ENCODE data around the gene CLASP2. TPM values are rescaled to one million over a fixed set of nuclear protein-coding genes. Genes with fewer than 3 reads are reported as not detected.

Gene CLASP2
- total RNA-seq, 1 experiment from 2014 or later = 40.4 TPM

DNA sequence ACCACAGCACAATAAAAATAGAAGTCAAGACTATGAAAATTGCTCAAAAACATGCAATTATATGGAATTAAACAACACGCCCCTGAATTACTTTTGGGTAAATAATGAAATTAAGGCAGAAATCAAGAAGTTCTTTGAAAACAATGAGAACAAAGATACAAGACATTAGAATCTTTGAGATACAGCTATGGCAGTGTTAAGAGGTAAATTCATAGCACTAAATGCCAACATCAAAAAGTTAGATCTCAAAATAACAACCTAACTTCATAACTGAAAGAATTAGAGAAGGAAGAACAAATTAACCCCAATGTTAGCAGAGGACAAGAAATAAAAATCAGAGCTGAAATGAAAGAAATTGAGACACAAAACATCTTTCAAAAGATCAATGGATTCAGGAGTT is 191.3 kb downstream of the CLASP2 start:
- POLR2A ChIA-PET = no interaction called here
- Histone ChIP-seq H3K27ac (ENCODE audit: low read length) (no peak overlapping the region), H3K27me3 (ENCODE audit: control insufficient read depth, insufficient read depth, low read length) (no peaks in the 10 kb centered on the region), H3K4me3 (ENCODE audit: low read depth in 2 of 2, low read length in 2 of 2) (no peak overlapping the region), H3K4me1 (ENCODE audit: control insufficient read depth, insufficient read depth, low read length) (no peaks in the 10 kb centered on the region), H3K9me3 (ENCODE audit: control insufficient read depth, insufficient read depth, low read depth, low read length) (no peaks in the 10 kb centered on the region; the same call in 1 of the 2 replicates), H3K36me3 (ENCODE audit: control insufficient read depth, insufficient read depth, low read length) (no peaks in the 10 kb centered on the region)
- CTCF ChIA-PET = no interaction called here
- BruUV-seq (replicated peaks) = no TSS peak
- in situ Hi-C loops (cut with HindIII; ENCODE audit: low pct_unique_long_range_greater_than_20kb, low sequenced_read_pairs) (no loop called here), intact Hi-C loops (cut with micrococcal nuclease; ENCODE audit: unreplicated experiment) (no loop called here)
- DNase-seq (ENCODE audit: low read depth, low spot score) (no peak), ATAC-seq (no peak)
- TF ChIP-seq POLR2AphosphoS5 (IDR thresholded peaks at IDR 0.05; ENCODE audit: low read depth, low read length) (no peak), SIN3A (IDR thresholded peaks at IDR 0.05; ENCODE audit: borderline replicate concordance, insufficient read depth, low read depth, low read length) (no peak), TCF7L2 (IDR thresholded peaks at IDR 0.05; ENCODE audit: low read depth, low read length) (no peak)
- TF ChIP-seq, protein P1, sequence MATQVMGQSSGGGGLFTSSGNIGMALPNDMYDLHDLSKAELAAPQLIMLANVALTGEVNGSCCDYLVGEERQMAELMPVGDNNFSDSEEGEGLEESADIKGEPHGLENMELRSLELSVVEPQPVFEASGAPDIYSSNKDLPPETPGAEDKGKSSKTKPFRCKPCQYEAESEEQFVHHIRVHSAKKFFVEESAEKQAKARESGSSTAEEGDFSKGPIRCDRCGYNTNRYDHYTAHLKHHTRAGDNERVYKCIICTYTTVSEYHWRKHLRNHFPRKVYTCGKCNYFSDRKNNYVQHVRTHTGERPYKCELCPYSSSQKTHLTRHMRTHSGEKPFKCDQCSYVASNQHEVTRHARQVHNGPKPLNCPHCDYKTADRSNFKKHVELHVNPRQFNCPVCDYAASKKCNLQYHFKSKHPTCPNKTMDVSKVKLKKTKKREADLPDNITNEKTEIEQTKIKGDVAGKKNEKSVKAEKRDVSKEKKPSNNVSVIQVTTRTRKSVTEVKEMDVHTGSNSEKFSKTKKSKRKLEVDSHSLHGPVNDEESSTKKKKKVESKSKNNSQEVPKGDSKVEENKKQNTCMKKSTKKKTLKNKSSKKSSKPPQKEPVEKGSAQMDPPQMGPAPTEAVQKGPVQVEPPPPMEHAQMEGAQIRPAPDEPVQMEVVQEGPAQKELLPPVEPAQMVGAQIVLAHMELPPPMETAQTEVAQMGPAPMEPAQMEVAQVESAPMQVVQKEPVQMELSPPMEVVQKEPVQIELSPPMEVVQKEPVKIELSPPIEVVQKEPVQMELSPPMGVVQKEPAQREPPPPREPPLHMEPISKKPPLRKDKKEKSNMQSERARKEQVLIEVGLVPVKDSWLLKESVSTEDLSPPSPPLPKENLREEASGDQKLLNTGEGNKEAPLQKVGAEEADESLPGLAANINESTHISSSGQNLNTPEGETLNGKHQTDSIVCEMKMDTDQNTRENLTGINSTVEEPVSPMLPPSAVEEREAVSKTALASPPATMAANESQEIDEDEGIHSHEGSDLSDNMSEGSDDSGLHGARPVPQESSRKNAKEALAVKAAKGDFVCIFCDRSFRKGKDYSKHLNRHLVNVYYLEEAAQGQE (IDR thresholded peaks at IDR 0.05; ENCODE audit: insufficient read depth in 1 of 2, low read depth in 2 of 2, low read length in 1 of 2) = no peak
- TF ChIP-seq, protein P2, sequence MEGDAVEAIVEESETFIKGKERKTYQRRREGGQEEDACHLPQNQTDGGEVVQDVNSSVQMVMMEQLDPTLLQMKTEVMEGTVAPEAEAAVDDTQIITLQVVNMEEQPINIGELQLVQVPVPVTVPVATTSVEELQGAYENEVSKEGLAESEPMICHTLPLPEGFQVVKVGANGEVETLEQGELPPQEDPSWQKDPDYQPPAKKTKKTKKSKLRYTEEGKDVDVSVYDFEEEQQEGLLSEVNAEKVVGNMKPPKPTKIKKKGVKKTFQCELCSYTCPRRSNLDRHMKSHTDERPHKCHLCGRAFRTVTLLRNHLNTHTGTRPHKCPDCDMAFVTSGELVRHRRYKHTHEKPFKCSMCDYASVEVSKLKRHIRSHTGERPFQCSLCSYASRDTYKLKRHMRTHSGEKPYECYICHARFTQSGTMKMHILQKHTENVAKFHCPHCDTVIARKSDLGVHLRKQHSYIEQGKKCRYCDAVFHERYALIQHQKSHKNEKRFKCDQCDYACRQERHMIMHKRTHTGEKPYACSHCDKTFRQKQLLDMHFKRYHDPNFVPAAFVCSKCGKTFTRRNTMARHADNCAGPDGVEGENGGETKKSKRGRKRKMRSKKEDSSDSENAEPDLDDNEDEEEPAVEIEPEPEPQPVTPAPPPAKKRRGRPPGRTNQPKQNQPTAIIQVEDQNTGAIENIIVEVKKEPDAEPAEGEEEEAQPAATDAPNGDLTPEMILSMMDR (IDR thresholded peaks at IDR 0.05) = no peak

DNA sequence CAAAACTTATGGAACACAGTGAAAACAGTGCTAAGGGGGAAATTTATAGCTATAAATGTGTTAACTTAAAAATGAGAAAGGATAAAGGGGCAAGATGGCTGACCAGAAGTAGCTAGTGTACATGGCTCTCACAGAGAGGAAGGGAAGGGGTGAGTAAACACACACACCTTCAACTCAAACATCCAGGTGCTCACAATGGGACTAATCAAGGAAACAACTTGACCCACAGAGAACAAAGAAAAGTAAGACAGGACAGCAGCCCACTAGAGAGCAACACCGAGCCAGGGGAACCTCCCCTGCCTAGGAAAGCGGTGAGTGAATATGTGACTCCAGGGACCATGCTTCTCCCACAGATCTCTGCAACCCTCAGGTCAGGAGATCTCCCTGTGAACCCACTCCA is 192.8 kb downstream of the CLASP2 start:
- intact Hi-C loops (cut with micrococcal nuclease; ENCODE audit: unreplicated experiment) = no loop called here
- H3K4me1 ChIP-seq (ENCODE audit: control insufficient read depth, insufficient read depth, low read length) = no peaks in the 10 kb centered on the region
- no peaks in the 10 kb centered on the region; the same call in 1 of the 2 replicates for H3K9me3 ChIP-seq (ENCODE audit: control insufficient read depth, insufficient read depth, low read depth, low read length)
- ChIA-PET CTCF (no interaction called here), POLR2A (no interaction called here)
- no peak overlapping the region for H3K4me3 ChIP-seq (ENCODE audit: low read depth in 2 of 2, low read length in 2 of 2)
- H3K36me3 ChIP-seq (ENCODE audit: control insufficient read depth, insufficient read depth, low read length) = no peaks in the 10 kb centered on the region
- ATAC-seq (no peak), DNase-seq (ENCODE audit: low read depth, low spot score) (no peak)
- in situ Hi-C loops (cut with HindIII; ENCODE audit: low pct_unique_long_range_greater_than_20kb, low sequenced_read_pairs) = no loop called here
- no peaks in the 10 kb centered on the region for H3K27me3 ChIP-seq (ENCODE audit: control insufficient read depth, insufficient read depth, low read length)
- no peak overlapping the region for H3K27ac ChIP-seq (ENCODE audit: low read length)
- no TSS peak for BruUV-seq (replicated peaks)
- TF ChIP-seq, protein P1 (IDR thresholded peaks at IDR 0.05; ENCODE audit: insufficient read depth in 1 of 2, low read depth in 2 of 2, low read length in 1 of 2) = no peak
- no peak for TF ChIP-seq SIN3A (IDR thresholded peaks at IDR 0.05; ENCODE audit: borderline replicate concordance, insufficient read depth, low read depth, low read length)
- TF ChIP-seq TCF7L2 (IDR thresholded peaks at IDR 0.05; ENCODE audit: low read depth, low read length) = no peak
- TF ChIP-seq, protein P2 (IDR thresholded peaks at IDR 0.05) = no peak
- no peak for TF ChIP-seq POLR2AphosphoS5 (IDR thresholded peaks at IDR 0.05; ENCODE audit: low read depth, low read length)

Measured in Panc1 (cell line).